ENCODE data around the gene AFF1.
"Not testable (repeated sequence)": the region's sequence is repeated elsewhere in the genome, so short reads cannot be mapped to it uniquely, and the experiment has no call there.

AFF1 gene

DNA sequence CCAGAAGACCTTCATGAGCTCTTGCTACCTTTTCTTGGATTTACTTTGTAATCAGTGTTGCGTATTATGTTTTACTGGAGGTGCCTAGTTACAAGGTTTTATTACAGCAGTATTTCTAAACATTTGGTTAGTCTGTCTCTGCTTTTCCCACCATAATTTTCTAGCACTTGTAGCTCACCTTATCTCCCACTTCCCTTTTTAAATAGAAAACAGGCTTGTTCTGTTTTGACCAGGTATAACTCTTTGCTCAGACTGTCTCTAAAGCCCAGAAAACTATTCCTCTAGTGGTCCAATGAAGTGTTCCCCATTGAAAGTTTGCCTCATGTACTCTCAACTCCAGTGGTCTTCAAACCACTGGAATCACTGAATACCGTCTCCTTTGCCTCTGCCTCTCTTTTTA lies 43.9 kb downstream of the AFF1 start:
- no peak for DNase-seq

DNA sequence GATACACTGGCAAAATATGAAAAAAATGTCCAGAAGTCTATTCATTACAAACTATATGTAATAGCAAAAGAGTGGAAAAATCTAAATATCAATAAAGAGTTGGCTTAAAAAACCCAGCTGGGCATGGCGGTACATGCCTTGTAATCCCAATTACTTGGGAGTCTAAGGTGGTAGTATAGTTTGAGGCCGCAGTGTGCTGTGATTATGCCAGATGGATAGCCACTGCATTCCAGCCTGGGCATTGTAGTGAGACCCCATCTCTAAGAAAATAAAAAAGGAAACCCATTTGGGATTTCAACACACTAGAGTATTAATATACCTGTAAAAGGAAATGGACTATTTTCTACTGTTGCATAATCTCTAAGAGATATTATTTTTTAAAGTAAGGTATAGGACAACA lies 45.4 kb downstream of the AFF1 start:
- DNase-seq, result no peak

DNA sequence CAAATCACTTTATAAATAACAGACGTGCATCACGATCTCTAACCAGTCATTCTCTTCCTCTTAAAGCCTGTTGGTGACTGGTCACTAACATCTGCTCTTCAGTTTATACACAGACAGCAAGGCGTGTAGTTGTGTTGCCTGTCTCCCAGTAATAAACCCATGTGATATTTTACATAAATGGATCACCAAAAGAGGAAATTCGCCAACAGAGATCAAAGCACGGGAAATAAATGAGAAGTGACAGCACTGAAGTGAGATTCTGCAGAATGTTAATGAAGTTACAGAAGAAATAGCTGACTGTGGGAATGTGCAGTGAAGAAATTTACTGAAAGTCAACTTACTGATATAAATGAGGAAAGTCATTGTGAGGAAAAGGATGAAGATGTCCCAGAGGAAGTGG lies 47.0 kb downstream of the AFF1 start:
- DNase-seq, result no peak

DNA sequence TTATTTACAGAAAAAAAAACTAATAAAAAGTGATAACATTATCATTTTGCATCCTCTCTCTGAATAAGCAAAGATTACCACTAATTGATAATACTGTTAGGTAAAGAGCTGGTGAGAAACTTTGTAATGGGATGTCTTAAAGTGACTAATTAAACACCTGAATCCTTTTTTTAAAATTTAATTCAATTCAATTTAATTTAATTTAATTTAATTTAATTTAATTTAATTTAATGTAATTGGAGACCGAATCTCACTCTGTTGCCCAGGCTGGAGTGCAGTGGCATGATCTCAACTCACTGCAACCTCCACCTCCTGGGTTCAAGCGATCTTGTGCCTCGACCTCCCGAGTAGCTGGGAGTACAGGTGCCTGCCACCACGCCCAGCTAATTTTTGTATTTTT lies 51.0 kb downstream of the AFF1 start:
- not testable (repeated sequence) for DNase-seq

DNA sequence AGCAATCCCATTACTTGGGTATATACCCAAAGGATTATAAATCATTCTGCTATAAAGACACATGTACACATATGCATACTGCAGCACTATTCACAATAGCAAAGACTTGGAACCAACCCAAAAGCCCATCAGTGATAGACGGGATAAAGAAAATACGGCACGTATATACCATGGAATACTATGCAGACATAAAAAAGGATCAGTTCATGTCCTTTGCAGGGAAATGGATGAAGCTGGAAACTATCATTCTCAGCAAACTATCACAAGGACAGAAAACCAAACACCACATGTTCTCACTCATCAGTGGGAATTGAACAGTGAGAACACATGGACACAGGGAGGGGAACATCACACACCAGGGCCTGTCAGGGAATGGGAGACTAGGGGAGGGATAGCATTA lies 54.8 kb downstream of the AFF1 start:
- not testable (repeated sequence) for DNase-seq

DNA sequence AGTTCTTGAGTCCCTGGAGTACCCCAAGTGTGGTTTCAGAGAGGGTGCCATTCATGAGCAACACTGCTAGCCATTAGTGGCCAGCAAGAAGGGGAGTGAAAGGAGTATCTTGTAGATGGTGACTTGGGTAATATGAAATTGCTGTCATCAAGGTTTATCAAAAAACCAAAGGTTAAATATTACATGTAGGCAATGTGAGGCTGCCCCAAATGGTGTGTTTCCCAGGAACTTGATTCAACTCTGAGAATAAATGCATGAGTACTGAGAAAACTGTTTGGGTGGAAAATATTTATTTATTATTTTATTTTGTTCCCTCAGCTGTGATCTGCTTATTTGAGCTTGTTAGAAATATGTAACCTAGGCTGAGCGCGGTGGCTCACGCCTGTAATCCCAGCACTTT lies 55.7 kb downstream of the AFF1 start:
- no peak for DNase-seq

DNA sequence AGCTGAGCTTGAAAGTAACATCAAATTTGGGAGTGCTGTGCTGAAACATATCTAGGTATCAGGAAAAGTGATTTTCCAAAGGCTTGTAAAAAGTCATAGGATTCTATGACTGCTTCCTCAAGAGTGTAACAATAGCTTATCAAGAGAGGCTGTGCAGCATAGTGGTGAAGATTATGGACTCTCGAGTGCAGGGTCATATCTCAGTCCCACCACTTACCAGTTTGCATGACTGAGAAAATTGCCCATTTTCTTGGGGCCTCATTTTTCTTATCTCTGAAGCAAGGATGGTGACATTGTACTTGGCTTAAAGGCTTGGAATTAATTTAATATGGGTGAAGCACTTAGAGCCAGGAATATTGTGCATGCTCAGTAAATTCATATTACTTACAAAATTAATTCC lies 57.2 kb downstream of the AFF1 start:
- DNase-seq, result no peak

DNA sequence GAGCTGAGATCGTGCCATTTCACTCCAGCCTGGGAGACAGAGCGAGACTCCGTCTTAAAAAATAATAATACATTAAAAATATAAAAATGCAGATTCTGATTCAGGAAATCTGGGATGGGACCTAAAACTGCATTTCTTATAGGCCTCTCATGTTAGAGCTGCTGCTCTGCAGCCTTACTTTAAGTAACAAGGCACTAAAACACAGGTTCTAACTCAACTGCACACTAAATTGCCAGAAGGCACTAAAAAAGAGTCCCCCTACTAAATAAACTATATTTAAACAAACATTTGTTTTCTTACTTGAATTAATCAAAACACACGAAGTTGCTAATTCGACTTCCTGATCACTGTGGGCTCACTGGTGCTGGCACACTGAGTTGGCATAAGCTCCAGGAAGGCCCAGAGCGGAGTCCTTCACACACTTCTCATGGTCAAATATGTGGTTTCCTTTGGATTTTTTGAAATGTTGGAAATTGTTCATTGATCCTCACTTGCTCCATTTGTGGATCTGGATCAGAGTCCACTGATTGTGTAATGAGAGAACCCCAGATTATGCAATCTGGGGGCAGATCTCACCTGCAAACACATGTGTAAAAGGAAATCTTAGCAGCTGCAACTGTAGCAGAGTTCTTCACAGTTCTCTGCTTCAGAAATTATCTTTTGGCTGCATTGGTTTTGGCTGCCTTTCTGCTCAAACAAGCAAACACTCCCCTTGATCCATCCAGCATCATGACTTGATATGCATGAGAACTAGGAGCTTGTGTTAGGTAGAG lies 59.3 kb downstream of the AFF1 start:
- no peak for DNase-seq

DNA sequence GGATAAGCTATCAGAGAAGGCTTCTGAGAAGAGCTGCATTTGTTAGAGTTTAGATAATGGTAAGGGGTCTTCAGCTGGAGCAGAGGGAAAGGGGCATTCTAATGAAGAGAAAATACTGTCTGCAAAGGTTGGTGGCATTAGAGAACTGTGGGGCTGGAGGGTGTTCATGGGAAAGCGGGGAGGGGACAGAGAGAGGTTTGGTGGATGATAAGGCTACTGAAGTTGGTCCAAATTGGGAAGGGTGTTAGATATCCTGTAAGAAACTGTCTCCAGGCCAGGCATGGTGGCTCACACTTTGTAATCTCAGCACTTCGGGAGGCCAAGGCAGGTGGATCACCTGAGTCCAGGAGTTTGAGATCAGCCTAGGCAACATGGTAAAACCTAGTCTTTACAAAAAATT lies 59.9 kb downstream of the AFF1 start:
- DNase-seq, result no peak

DNA sequence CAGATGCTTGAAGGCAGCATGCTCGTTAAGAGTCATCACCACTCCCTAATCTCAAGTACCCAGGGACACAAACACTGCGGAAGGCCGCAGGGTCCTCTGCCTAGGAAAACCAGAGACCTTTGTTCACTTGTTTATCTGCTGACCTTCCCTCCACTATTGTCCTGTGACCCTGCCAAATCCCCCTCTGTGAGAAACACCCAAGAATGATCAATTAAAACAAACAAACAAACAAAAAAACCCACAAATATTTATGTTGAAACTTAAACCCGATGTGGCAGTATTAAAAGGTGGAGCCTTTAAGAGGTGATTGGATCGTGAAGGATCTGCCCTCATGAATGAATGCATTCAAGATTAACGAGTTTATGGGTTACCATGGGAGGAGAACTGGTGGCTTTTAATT lies 61.7 kb downstream of the AFF1 start:
- DNase-seq, result not testable (repeated sequence)

DNA sequence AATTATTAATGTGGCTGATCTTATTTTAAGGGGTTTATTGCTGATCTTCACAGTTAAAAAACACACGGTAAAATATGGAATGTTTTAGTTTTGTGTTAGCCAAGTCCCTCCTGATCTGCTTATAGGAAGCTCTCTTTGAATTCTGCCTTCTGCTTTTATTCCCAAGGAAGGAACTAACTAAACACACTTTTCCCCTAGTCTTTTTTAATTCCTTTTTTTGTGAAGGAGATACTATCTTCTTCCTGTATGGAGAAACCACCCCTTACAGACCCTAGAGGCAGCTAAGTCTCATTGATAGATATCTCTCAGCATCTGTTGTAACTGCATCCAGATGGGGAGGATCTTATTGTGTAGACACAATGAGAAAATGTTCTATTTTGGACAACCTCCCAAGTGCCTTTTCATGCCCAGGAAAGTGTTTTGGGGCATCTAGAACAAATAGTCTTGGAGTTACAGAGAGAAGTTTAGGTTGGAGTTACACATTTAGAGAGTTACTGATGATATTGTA lies 64.4 kb downstream of the AFF1 start:
- DNase-seq, result no peak

DNA sequence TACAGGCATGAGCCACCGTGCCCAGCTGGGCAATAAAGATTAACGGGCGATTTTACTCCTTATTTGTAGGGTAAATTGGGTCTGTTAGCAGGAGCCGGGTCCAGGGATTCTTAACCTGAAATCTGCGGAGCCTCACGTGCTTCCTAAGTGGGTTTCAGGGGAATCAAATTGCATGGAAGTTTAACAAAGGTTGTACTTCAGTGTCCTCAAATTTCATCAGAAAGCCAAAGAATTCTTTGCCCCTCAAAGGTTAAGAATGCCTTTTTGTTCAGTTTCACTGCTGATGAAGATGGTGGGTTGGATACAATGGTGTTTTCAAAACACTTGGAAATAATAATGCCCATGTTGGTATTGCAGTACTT lies 67.9 kb downstream of the AFF1 start:
- no peak for DNase-seq

DNA sequence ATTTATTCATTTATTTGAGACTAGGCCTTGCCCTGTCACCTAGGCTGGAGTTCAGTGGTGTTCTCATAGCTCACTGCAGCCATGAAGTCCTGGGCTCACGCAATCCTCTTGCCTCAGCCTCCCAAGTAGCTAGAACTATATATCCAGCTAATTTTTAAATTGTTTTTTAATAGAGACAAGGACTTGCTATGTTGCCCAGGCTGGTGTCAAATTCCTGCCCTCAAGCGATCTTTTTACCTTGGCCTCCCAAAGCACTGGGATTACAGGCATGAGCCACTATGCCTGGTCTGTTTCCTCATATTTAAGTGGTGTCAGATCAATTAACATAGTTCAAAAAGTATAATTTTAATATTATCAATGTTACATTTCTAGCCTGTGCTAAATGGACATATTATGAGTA lies 68.5 kb downstream of the AFF1 start:
- DNase-seq, result no peak

DNA sequence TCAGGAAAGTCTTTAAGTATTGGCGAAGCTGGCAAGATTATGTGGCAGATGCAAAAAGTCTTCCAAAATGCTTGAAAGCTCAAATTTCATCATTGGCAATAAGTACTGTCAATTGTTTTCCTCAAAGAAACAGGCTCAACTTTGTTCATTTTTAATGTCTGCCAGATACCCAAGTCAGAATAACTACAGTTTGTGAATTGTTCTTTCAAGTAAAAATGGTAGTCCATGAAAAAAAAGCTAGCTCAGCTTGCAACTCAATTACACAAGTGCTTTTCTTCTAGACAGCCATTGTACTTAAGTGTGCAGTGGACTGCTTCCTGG lies 70.5 kb downstream of the AFF1 start:
- DNase-seq, result no peak

DNA sequence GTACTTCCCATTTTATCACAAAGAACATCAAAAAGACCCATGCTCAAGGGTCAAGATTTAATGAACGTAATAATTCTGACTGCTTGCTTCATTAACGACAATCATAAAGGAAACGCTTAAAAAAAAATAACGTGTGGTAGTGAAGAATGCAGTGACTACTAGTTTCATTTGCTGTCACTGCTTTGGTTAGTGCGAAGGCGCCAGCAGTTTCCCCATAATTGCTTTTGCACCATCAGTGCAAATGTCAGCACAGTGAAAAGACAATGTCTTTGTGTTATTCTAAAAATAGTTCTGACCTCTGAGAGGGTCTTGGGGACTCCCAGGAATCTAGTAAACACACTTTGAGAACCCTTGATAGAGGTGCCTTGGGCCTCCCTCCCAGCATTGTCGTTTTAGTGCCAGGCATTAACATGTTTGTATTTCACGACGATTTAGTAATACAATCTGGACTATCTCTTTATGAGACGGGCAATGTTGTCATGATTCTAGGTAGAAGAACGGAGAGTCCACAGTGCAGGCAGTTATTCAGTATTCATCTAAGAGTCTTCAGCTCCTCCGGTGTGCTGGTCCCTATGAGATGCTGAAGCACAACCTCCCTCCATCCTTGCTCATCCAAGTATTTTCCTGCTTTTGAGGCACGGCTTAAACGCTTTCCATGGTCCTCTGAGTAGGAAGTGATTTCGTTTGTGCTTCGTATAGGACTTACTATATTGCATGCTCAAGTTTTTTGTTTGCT lies 71.0 kb downstream of the AFF1 start:
- DNase-seq, result no peak

DNA sequence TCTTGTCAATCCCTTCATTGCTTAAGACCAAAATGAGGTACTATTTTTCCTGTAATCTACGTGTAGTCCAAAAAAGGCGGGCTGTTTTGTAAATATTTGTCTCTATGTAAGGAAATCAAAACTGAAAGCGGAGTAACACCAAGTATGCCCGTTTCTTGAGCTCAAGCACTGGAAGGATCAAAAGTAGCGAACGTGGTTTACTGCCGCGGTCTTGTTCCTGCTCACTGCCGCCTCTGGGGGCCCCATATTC lies 71.5 kb downstream of the AFF1 start:
- no peak for DNase-seq

DNA sequence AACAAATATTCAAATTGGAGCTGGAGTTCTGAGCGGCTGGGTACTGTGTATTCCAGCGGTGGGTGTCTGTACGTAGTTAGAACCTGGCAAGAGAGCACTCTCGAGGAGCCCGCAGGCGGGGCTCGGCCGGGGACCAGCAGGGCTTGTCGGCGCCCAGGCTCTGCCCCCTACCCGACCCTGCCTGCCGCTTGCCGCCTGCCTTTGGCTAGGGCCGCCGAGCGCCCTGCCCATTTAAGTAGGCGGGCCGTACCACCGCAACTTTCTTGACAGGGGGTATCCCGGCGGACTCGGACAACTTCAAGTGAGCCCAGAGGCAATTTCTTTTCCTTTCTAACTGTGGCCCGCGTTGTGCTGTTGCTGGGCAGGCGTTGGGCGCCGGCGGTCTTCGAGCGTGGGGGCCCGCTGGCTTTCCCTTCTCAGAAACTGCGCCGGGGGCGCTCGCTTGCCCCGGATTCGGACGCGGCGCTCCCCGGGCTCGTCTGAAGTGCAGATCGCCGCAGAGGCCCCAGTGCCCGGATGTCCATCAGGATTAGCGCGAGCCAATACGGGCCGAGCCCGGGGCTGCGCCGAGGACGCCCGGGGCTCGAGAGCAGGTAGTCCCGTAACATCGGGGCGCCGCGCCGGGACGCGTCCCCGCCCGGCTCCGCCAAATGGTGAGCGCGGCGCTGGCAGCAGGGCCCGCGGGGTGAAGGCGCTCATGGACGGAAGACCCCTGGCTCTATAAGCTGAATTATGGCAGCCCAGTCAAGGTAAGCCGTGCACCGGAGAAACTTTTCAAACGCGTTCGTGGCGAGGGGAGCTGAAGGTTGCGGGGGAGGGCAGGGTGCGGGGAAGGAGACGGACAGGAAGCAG lies 72.1 kb downstream of the AFF1 start:
- DNase-seq, result peak; percentile 84

DNA sequence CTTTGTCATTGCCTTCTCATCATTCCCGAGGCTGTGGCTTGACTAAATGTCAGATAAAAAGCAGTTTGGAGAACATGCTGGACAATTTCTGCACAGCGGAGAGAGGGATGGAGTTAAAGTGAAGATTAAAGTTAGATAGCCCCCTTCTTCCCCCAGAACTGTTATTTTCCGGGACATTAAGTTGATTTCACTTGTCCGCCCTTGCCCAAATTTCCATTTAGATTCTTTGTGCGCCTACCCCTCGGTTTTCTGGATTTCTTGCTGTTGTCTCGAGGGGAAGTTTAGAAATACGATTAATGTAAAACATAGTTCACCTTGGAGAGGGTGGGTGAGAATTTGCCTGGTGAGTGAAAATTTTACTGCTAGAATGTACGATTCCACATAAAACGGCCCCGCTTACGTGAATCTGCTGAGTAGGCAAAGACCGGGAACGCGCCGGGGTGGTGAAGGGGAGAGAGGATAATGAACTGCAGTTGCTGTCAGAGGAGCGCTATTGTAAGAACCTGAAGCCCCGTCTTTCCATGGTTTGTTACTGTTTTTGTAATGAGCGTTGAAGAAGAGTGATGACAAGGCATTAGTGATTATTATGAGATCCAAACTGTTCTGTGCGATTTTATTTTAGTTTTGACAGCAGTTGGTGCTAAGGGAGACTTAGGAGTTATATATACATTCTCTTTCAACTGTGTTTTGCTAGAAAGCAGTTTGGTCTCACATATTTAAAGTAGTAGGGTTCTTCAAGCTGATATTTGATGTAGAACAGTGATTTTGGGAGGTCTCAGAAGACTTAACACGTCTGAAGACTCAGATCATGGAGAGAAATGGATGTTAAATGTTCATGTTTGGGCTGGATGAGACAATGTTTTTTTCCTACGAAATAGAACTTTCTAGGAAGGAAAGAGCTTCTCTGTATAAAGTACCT lies 73.0 kb downstream of the AFF1 start:
- DNase-seq, result peak; percentile 11

DNA sequence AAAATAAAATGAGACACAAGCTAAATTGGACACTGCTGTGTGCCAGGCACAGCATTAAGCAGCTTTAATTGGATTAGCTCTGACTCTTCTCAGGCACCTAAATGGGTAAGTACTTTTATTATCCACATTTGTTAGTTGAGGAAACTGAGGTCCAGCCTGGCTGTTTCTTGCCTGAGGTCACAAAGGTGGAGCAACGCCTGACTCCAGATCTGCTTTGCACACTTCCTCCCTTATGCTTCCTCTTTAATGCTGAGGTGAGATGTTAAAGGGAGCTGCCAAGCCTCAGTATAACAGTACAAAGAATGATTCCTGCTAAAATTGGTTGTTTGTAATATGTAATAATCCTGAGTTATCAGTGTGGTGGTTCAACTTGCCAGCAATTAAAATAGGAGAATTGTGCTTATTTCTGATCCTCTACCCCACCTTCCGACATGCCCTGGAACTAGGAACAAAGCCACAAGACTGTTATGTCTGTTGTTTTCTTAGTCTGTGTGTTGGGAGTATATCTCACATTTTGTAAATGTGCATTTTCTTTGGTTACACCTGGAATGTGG lies 74.4 kb downstream of the AFF1 start:
- DNase-seq, result no peak

DNA sequence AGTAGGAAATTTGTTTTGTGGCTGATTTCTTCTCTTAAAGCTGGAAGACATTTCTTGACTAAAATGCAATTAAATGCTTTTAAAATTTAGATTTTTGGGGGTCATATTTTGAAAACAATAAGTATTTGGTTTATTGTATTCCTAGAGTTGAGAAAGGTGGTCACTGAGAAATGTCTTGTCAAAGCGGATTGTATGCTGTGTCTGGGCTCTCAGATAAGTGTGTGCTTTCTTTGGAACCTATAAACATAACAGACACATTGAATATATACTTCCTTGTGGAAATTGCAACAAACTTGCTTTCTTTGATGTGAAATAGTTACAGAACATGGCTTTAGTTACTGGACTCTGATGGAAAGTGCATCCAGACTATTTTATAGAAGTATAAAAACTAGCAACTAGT lies 75.4 kb downstream of the AFF1 start:
- no peak for DNase-seq

DNA sequence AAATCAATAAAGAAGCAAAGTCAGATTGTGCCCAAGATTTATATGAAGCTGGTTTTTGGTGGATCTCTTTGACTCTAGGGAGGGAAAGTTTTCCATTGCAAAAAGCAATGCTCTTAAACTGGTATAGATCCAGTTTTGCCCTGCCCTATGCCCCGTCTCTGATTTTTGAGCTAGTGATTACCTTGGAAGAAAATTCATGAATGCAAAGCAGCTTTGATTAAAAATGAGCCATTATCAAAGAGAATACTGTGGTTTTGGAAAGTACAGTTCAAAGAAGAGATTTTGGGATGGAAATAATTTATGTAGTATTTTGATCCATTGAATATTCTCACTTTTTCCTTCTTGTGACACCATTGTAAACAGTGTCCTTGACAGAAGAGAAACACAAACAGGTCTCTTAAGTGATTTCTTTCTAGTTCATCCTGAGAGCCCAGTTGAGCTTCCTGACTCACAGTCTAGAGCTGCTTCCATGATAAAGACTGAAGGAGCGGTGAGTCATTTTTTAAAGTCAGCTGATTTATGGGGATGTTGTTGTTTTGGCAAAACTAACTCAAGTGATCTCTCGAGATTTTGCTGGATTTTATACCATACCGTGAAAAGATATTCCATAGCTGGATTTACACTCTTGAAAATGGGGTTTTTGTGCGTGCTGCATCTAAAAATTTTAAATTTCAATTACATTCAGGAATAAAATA lies 76.7 kb downstream of the AFF1 start:
- DNase-seq, result no peak
